T-helper 2 cell (primary cell): ENCODE data around the gene SPEG.

Source experiments
- DNase-seq, 5 experiments: peaks; one replicate each; pipeline versions ENCODE4 v3.0.0 to v3.0.0-alpha.2; 2012 to 2022

Gene SPEG

DNA sequence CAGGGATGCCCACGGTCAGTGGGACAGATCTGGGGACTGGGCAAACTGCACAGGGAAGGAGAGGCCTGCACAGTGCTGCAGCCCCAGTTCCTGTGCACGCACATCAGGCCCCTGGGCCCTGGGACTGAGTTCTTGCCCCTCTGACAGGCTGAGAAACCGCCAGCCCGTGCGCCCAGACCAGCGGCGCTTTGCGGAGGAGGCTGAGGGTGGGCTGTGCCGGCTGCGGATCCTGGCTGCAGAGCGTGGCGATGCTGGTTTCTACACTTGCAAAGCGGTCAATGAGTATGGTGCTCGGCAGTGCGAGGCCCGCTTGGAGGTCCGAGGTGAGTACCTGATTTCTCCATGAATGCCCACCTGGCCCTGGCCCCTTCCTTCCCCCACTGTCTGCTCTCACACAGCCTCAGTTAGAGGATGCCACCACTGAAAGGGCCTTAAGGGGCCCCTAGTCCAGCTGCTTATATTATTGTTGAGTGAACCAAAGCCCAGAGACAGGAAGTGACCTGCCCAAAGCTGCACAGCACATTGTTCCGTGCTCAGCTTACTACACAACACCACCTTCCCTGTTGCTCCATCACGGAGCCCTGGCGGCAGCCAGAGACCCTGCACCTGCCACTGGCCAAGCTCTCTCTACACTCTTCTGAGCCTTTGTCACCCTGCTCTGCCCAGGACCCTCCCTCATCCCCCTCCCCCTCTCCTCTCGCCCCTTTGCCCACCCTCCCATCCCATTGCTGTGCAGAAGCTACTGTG, 29.8 kb downstream of the SPEG start:
- no peak for DNase-seq

DNA sequence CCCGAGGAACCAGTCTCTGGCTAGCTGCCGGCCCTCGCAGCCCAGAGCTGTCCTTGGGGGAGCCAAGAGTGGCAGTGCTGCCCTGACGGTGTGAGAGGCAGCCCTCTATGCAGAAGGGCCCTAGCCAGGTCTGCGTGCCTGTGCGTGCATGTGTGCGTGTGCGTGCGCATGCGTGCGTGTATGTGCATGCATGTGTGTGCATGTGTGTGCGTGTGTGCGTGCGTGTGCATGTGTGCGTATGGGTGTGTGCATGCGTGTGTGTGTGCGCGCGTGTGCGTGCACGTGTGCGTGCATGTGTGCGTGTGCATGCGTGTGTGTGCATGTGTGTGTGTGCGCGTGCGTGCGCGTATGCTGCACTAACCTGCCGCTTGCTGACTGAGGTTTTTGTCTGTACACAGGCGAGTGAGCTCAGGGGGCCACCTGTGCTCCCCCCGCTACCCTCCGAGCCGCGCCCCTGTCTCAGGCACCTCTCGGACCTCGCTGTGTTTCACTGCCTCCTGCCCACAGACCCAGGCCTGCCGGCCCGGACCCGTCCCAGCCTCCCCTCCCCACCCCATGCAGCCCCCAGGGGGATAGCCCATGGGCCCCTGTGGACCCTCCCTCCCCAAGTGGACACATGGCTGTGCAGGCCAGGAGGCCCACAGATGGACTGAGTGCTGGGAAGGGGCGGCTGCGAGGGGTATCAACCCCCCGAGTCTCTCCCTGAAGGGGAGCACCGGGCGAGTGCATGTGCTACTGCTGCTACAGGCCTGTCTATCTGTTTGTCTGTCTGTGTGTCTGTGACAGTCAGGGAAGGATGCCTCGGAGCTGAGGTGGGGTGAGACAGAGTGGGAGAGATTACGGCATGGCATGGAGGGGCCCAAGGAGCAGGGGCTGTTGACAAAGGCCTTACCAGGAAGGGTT, 31.3 kb downstream of the SPEG start:
- no peak for DNase-seq

DNA sequence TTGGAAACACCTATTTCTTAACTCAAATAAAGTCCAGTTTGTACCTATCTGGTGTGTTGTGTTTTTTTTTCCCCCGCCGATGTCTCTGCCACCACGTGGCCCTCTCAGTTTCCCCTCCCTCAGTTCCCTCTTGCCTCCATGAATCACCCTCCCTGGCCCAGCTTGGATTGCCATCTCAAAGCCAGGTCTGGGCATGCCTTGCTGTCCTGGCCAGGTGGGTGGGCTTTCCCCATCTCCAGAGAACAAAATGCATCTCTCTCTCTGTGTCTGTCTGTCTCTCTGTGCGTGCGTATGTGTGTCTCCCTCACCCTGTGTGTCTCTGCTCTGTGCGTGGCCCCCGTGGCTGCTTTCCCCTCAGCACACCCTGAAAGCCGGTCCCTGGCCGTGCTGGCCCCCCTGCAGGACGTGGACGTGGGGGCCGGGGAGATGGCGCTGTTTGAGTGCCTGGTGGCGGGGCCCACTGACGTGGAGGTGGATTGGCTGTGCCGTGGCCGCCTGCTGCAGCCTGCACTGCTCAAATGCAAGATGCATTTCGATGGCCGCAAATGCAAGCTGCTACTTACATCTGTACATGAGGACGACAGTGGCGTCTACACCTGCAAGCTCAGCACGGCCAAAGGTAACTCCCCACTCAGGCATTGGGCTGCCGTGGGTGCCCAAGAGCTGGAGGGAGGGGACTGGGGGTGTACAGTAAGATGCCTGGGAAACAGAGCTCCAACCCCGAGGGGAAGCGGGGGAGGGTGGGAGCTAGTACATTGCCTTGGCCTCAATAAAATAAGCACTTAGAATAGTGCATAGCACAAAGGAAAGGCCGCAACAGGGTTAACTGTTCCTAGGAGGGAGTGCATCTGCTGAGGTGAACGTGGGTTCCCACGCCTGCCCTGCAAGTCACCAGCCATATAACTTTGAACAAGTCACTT, 32.4 kb downstream of the SPEG start:
- DNase-seq = no peak

- DNase-seq = no peak
These were observed 33.1 kb downstream of the SPEG start for GRCh38 chr2:219467736-219468075.

DNA sequence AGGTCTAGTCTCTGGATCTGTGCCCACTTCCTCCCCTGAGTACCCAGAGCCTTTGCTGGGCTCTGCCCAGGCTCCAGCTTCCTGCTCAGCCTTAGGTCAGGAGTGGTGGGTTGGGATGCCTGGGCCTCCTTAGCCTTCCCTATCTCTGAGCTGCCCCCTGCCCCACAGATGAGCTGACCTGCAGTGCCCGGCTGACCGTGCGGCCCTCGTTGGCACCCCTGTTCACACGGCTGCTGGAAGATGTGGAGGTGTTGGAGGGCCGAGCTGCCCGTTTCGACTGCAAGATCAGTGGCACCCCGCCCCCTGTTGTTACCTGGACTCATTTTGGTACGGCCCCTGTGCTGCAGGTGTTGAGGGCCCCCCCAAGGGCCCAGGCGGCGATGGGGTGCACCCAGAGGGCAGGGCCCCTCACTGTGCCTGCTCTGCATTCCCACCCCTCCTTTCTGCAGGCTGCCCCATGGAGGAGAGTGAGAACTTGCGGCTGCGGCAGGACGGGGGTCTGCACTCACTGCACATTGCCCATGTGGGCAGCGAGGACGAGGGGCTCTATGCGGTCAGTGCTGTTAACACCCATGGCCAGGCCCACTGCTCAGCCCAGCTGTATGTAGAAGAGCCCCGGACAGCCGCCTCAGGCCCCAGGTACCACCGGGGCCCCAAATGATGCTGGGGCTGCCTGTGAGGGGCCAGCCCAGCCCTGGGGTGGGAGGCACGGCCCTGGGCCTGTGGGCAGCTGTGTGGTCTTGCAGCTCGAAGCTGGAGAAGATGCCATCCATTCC, 34.0 kb downstream of the SPEG start:
- no peak for DNase-seq

DNA sequence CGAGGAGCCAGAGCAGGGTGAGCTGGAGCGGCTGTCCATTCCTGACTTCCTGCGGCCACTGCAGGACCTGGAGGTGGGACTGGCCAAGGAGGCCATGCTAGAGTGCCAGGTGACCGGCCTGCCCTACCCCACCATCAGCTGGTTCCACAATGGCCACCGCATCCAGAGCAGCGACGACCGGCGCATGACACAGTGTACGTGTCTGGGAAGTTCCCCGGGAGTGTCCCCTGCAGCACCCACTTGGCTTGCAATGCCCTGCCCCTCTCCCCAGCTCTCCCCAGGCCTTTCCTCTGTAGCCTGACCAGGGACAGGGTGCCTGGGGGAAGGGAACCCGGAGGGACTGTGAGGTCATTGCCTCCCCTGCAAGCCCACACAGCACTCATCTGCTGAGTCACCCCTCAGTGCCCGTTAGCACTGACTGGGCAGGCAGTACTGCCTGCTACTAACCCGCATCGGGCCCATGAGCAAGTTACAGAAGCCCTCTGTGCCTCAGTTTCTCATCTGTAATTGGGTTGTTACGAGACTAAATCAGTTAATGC, 34.6 kb downstream of the SPEG start:
- no peak for DNase-seq

DNA sequence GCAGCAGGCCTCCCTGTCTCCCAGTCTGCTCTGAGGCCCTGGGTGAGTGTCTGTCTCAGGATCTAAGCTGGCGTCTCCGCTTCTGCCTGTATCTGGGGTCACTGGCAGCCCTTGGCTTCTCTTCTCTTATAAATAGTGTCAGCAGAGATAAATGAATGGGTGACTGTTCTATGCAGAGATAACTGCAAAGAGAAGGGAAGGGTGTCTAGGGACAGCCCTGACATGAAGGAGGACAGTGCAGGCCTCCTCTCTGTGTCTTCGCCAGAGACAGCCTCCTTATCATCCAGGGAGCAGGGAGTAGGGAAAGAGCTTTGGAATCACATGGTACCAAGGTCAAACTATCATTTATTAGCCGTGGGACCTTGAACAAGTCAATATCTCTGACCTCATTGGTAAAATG, 35.8 kb downstream of the SPEG start:
- DNase-seq = no peak

DNA sequence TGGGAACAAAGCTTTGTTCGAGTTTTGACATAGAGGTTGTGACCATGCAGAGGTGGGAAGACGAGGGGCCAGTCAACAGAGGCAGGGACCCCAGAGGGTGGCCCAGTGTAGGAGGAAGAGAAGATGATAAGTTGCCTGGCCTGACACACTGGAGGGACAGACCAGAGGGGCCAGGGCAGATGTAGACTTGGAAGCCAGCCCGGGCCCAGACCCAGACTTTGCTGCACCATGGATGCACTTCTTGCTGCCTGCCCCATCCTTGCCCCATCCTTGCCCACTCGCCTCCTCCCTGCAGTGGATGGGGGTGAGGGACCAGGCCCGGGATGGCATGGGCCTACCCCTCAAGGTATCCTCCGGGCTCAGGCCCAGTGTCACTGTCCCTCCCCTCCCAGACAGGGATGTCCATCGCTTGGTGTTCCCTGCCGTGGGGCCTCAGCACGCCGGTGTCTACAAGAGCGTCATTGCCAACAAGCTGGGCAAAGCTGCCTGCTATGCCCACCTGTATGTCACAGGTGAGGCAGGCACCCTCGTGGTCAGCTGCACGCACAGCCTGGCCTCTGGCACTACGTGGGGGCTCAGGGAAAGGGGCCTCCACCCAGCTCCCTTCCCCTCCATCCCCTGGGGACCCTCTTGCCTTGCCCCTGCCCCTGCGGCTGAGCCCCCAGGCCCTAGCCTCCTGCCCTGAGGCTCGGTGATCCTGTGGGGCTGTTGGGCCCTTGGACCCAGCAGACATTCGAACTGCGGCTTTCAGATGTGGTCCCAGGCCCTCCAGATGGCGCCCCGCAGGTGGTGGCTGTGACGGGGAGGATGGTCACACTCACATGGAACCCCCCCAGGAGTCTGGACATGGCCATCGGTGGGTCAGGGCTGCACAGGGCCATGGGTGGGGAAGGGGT, 37.1 kb downstream of the SPEG start:
- DNase-seq = no peak

- no peak for DNase-seq
These were observed 38.1 kb downstream of the SPEG start for GRCh38 chr2:219472629-219473187.

GRCh38 chr2:219473511-219473910, 38.9 kb downstream of the SPEG start:
- DNase-seq = no peak

GRCh38 chr2:219474285-219475060, 39.8 kb downstream of the SPEG start:
- no peak for DNase-seq

DNA sequence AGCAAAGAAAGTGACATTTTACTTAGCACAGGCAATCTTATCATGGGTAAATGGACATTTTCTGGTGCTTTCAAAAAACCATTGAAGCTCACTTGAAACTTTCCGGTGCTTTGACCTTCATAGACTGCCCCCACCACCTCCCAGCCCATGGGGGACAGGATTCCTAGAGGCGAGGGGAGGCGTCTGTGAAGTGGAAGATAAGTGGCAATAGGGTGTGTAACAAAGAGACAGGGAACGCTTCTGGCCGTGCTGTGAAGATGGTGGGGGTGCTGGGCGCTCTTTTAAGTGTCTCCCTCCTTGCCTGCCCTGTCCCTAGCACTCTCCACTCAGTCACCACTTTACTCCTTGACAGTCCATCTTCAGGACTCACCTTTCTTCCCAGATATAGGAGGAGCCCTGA, 40.6 kb downstream of the SPEG start:
- DNase-seq = no peak

- DNase-seq = peak in 3 of 5 experiments; percentile 39 to 54 (median 46)
These were observed 41.3 kb downstream of the SPEG start for GRCh38 chr2:219475697-219476651.

DNA sequence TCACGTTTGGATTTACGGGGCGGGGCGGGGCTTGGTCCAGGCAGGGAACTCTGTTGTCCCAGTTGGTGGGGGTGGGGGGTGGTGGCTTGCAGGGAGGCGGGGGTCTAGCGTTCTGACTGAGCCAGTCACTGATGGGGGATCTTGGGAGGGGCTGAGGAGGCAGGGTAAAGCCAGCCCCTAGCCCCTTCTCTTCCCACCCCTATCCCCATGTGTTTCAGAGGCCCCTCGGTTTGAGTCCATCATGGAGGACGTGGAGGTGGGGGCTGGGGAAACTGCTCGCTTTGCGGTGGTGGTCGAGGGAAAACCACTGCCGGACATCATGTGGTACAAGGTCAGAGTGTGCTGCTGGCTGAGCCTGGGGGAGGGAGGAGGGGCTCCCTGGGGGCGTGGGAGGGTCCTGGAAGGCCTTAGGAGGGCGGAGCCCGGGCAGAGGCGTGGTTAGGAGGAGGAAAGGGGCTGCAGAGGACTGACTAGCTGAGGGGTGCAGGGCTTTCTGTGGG, 42.1 kb downstream of the SPEG start:
- DNase-seq = no peak

DNA sequence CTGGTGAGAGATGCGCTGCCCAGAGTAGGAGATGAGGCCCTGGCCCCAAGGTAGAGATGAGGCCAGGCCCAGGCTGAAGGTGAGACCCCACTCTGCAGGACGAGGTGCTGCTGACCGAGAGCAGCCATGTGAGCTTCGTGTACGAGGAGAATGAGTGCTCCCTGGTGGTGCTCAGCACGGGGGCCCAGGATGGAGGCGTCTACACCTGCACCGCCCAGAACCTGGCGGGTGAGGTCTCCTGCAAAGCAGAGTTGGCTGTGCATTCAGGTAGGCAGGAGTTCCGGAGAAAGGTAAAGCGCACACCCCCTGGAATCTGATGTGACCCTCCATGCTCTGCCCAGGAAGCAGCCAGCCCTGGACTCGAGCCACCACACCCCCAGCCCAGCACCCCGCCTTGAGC, 42.5 kb downstream of the SPEG start:
- DNase-seq = no peak

GRCh38 chr2:219477815-219478214, 43.2 kb downstream of the SPEG start:
- DNase-seq = no peak

GRCh38 chr2:219478916-219479315, 44.3 kb downstream of the SPEG start:
- no peak for DNase-seq

- no peak for DNase-seq
These were observed 45.4 kb downstream of the SPEG start for GRCh38 chr2:219480004-219480403.
